GM12875 (cell line): Measurements from ENCODE around the gene CNTN1.

Experiments used
- H3K4me3 ChIP-seq: one replicate; pipeline ENCODE4 v1.5.1; 2011; ENCODE audit warnings: low read depth, low read length, control low read depth
- TF ChIP-seq, protein P1 (sequence below): IDR thresholded peaks from 2 replicates; pipeline ENCODE4 v1.5.1; 2011; ENCODE audit warnings: low read depth, mild to moderate bottlenecking, control low read depth, inconsistent platforms, low read length, moderate library complexity, borderline replicate concordance; ENCODE audit not compliant: insufficient read depth

The CNTN1 gene

DNA sequence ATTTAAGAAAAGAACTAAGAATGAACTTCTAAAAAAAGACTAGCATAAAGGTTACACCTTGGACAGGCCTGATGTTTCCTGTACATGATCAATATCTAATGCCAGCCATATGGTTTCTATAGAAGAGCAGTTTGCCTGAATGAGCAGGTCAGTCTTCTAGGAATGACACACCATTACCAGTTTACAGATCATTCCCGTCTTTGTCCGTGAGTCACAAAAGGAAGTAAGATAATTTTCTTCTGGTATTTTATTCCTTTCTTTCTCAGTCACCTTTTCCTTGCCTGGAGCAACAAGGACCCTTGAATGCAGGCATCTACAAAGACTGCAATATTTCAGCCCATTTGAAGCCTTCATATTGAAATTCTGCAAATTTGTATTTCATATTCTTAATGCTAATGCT is 44.6 kb upstream of the CNTN1 start:
- TF ChIP-seq, protein P1, sequence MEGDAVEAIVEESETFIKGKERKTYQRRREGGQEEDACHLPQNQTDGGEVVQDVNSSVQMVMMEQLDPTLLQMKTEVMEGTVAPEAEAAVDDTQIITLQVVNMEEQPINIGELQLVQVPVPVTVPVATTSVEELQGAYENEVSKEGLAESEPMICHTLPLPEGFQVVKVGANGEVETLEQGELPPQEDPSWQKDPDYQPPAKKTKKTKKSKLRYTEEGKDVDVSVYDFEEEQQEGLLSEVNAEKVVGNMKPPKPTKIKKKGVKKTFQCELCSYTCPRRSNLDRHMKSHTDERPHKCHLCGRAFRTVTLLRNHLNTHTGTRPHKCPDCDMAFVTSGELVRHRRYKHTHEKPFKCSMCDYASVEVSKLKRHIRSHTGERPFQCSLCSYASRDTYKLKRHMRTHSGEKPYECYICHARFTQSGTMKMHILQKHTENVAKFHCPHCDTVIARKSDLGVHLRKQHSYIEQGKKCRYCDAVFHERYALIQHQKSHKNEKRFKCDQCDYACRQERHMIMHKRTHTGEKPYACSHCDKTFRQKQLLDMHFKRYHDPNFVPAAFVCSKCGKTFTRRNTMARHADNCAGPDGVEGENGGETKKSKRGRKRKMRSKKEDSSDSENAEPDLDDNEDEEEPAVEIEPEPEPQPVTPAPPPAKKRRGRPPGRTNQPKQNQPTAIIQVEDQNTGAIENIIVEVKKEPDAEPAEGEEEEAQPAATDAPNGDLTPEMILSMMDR = no peak
- no peak overlapping the region for H3K4me3 ChIP-seq

DNA sequence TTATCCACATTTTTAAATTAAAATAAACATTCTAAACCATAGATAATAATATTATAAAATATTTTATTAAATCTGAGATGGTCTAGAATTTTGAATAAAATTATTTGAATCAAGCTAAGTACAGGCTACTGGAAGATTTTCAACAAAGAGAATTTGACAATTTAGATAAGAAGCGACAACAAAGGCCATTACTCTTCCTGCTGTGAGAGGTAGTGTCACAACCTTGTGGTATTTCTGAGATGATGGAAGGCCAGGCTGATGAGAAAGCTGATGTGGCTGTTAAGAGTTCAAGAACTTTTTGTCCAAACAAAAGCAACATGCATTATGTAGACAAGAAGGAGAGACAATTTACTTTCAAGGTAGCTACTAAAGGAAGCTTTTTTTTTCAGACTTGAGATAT is 43.7 kb upstream of the CNTN1 start:
- TF ChIP-seq, protein P1 = no peak
- no peak overlapping the region for H3K4me3 ChIP-seq

DNA sequence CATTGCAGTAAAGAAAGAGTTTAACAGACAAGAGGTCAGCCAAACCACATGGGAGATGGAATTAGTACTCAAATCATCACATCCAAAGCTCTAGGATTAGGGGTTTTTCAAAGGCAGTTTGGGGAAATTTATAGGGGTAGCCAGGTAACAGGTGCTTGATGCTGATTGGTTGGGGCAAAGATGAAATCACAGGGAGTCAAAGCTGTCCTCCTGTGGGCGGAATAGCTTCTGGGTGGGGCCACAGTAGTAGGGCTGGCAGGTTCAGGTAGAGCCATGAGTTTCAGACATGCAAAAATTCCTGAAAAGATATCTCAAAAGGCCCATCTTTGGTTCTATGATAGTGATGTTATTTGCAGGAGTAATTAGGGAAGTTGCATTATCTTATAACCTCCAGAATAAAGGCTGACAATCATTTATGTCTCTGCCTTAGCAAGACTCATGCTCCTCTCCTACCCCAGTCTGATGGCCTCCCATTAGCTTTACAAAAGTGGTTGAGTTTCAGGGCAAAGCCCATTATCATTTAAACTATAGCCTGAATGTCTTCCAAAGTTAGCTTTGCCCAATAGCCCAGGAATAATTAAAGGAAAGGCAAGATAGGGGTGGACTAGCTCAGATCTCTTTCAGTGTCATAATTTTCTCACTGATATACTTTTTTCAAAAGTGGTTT is 42.1 kb upstream of the CNTN1 start:
- TF ChIP-seq, protein P1 = no peak
- no peak overlapping the region for H3K4me3 ChIP-seq

DNA sequence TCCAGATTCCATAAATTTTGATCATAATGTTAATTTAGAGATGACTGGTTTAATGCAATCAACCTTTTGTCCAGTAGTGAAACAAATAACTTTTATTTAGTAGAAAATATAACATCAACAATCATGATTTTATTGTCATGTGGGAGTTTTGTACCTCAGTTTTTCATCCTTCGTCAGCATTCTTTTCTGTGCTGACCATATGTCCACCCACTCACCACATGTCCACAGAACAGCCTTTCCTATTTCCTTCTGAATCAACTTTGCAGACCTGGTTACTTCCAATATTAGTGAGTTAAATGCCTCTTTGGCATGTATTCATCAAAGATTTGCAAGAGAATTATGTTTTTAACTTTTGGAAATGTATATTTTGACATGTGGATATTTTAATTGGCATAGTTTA is 36.8 kb upstream of the CNTN1 start:
- H3K4me3 ChIP-seq = no peak overlapping the region
- TF ChIP-seq, protein P1 = no peak

DNA sequence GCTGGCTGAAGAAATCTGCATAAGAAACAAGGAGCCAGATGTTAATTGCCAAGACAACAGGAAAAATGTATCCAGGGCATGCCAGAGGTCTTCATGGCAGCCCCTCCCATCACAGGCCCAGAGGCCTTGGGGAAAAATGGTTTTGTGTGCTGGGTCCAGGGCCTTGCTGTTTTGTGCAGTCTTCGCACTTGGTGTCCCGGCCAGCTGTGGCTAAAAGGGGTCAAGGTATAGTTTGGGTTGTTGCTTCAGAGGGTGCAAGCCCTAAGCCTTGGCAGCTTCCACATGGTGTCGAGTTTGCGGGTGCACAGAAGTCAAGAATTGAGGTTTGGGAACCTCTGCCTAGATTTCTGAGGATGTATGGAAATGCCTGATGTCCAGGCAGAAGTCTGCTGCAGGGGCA is 29.9 kb upstream of the CNTN1 start:
- TF ChIP-seq, protein P1 = no peak
- no peak overlapping the region for H3K4me3 ChIP-seq

DNA sequence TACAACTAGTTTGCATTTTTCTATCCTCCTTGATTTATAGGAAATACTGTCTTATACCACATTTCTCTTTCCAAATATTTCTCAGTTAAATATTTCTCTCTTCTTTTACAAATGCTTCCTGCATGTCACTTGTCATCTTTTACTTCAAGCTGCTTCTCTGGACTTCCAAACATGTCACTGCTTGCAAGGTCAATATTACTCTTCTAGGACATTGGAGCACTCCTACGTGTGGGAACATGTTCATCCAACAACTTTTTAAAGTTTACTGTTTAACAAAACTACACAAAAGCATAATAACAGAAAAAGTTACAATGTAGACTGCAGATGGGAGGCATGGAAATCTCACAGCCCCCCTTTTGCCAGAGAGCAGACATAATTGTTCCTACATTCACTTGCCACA is 28.5 kb upstream of the CNTN1 start:
- TF ChIP-seq, protein P1 = no peak
- H3K4me3 ChIP-seq = no peak overlapping the region

DNA sequence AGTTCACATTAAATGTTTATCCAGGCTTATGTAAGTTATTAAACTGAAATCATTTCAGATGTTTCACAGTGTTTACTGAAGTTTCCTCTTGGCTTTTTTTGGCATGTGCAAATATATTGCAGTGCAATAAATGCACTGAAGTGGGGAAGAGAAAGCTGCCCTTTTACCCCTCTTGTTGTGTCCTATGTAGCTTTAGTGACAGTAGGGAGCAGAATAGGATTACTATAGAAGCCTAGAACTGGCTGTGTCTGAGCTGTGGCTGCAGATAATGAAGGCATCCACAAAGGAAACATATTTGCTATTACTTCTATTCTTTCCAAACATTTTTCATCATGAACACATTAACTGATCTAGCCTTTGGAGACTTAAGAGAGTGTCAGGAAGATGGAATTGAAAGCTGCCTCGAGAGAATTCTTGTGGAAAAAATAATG is 24.1 kb upstream of the CNTN1 start:
- no peak overlapping the region for H3K4me3 ChIP-seq
- TF ChIP-seq, protein P1 = no peak
